NOMO-1 treated with dmso at 0.1 percent for 144 hours (cell line): ENCODE results near the gene GNL2.

Source experiments
- DNase-seq: peaks from one replicate; lab custom pipeline; 2025; ENCODE audit not compliant: unreplicated experiment; lab: John Stamatoyannopoulos, UW

GNL2 gene

DNA sequence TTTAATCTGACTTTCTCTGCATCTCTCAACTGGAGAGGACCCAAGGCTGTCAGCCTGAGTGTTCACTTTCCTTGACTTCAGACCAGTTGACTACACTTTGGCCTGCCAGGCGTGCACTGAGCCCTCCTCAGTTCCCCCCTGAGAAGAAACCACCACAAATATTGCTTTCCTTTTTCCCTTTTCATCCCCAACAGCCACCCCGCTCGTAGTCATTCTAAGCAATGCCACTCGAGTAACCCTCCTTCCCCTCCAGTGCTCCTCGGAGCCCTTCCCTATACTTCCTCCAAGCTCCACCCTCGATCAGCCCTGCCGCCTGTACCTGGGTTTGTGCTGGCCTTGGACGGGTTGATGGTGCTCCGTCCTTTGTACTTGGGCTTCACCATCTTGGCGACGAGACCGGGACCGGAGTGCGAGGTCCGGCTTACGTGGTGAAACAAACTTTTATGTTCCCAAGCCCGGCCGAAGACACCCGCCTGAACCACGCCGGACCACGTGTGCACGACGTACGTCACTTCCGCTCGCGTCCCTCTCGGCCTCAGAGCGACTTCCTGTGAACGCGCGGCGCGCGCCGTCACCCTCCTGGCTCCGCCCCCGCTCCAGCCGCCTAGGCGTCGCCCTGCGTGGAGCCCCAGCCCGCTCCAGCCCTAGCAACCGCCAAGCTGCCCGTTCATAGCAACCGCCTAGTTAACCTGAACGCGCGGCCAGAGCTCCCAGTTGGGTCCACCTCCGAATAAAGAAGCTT lies at the start of gene GNL2:
Gene GNL2 (minus strand): TSS at position 498 of the 742 bp plus-strand sequence. CDS start 115 bp downstream, at position 383.
- peak; percentile 92 for DNase-seq

GRCh38 chr1:37641059-37641458 lies 45.3 kb upstream of the GNL2 start:
- no peak for DNase-seq

DNA sequence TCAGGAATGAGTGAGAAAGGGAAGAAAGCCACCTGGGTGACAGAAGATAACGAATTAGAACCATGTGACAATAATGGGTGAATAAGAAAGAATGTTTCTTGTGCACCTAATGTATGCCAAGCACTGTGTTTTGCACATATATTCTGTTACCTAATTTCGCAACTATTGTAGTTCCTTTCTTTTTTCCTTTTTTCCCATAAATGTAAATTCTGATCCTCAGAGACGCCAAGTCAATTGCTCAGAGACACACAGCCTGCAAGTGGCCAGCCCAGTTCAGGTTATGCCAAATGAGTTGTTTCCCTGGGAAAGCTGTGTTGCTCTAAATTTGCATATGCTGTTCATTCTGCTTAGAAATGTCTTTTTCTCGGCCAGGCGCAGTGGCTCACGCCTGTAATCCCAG lies 40.7 kb upstream of the GNL2 start:
- DNase-seq: no peak

GRCh38 chr1:37634992-37635902 lies 39.5 kb upstream of the GNL2 start:
- DNase-seq: no peak

DNA sequence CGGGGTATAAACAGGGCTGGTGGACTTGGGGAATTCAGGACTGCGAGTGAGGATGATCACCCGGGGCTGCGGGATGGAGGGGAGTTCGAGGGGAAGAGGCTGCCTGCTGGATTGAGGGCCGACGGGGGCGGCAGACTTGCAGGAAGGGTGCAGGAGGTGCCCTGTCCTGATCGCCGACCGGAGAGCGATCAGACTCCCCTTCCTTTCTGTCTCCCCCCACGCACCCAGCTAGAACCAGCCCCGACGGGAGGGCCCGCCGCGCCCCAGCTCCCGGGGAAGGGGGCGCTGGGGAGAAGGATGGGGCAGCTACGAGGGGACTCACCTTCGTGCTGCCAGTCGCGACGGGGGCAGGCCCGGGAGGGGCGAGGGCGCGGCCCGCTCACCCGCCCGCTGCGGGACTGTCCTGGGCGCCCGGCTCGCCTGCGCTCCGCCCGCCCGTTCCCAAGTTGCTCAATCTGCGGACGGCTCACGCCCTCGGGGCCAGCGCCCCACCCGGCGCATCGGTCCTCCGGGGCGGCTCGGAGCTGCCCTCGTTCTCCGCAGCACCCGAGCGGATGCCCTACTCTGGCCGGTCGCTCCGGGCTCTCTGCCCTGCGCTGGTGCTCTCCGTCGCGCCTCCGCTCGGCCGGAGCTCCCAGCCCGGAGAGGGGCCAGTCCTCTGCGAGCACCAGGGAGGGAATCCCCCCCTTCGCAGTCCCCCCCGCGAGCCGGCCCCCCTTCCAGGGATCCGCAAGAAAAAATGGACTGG lies 38.7 kb upstream of the GNL2 start, which contains the start of gene RSPO1:
Gene RSPO1 (minus strand): TSS at position 649 of the 748 bp plus-strand sequence. CDS start 5,231 bp downstream, outside the sequence.
- DNase-seq: no peak

GRCh38 chr1:37633938-37634243 lies 38.2 kb upstream of the GNL2 start:
- no peak for DNase-seq

DNA sequence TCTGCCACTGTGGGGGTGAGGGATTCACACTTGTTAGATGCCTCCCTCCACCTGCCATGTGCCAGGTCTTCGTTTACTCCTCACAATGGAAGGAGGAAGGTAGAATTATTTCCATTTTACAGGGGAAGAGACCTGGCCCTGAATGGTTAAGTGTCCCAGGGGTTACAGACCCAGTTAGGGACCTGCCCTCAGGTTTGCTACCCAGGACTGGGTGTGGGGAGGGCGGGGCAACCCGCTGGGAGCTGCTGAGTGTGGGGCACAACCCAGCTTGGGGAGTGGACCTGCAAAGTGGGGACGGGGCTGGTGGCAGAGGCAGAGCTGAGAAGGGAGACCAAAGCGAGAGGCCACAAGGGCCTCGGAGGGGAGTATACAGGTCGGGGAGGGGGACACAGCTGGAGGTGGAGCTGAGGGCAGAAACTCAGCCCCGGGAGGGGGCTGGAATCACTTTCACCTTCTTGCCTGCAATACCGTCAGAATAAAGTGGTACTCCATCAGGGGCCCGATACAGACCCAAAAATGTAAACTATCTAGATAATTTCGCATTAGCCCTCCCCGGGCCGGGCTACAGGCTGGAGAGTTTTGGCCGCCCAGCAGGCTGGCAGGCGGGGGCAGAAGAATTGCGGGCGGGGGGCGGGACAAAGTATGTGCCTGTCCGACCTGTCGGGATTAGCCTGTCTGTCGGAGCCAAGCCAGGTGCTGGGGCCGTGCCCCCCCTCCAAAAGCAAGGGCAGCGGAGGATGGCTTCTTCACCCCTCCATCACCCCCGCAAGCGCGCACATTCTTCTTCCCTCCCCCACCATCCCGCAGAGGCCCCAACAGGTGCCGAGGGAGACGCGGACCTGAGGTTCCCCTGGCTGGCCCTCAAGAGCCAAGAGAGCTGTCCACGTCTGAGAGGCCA lies 37.6 kb upstream of the GNL2 start:
- no peak for DNase-seq

DNA sequence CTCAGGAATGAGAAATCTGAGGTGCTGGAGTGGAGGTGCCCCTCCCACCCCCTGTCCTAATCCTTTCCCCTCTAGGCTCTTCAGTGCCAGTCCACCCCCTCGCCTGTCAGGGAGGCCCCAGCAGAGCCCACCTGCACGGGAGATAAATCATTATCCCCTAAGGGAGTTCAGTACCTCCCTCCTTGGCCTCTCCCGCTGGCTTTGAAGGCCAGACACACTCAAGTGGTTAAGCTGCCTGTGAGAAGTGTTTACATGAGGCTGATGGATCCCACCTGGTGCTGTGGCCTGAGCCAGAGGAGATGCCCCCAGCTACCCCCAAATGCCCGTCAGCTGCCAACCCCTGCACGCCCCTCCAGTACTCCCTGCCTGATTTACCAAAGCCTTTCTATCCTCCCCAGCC lies 35.3 kb upstream of the GNL2 start:
- no peak for DNase-seq

DNA sequence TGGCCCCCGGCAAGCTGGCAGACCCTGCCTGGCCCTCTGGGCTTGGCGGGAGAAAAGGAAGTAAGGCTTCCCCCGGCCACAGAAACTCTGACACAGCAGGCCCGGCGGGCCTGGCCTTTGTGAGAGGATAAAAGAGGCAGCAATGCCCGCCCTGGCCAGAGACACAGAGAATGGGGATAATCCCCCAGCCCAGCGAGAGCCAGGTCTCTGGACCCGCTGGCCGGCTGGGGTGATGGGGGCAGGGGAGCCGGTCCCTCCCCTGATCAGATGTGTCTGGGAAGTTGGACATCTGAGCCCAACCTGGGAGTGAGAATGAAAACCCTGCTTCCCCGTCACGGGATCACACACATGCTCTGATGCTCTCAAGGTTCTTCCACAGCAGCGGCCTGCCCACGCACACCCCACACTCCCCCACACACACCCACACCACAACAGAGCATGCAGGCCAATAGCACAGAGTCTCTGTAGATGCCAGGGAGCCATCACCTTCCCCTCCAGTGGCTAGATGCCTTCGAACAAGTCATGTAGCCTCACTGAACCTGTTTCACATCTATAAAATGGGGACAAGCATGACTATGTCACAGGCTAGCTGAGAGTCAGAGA lies 34.8 kb upstream of the GNL2 start:
- no peak for DNase-seq

DNA sequence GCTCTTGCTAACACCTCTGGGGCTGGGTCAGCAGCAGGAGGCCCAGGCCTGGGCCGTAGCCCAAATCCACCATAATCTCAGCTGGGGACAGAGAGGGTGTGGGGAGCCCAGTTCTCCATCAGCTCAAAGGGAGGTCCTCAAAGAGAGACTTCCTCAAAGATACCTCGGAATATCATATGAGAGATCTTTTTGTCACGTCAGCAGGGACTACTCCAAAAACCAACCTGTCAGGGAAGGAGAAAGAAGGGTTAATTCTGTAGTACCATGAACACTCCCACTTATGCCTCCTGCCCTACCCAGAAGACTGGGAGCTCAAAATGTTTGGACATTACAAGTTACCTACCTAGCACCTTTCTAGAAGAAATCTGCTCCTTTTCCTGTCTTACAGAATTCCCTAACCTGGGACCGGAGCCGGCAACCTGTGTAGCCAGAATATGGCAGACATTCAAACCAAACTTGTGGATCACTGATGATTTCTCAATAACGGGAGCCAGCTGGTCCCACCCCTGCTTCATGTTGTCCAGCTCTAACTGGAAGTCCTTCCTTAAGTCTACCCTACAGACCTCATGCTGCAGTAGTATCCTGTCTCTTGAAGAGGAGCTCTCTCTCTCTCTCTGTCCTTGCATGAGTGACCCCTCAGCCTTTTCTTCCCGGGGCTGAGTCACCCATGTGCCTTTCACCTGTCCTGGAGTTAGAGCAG lies 34.1 kb upstream of the GNL2 start:
- no peak for DNase-seq

DNA sequence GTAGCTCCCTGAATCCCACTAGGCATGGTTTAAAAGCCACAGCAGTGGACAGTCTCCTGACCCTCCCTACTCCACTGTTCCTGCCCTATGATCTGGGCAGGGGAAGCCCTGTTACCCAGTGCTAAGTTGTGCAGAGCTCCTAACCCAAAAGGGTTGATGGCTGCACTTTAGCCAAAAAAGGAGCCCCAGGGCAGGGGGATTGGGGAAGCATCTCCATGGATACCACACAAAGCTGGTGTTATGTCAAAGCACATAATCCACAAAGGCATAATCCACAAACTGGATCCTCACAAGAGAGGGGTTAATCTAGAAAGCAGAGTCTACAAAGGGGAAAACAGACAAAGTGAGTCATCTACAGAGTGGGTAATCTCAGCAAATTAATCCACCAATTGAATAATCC lies 33.3 kb upstream of the GNL2 start:
- DNase-seq: no peak

DNA sequence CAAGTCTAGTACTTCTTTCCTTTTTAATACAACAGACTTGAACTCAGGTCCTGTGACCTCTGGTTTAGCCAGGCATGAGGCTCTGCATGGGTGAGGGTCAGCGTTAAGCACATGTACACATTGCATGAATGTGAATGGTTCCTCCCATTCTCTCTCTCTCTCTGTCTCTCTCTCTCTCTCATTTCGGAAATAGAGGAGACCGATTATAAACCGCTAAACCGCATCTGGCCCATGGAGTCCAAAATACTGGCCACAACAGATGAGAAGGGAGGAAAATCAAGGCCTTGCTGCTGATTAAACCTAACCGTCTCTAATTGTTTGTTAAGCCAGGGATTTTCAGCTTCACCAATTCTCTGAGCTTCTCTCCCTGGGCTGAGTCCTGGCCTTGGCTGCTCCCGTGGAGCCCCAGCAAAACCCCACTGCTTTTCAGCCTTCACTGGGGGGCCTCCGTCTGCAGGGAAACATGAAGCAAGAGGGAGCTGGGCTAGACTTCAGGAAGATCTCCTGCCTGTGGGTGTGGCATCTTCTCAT lies 32.4 kb upstream of the GNL2 start:
- DNase-seq: peak; percentile 34

- DNase-seq: no peak
These were observed 26.4 kb upstream of the GNL2 start for GRCh38 chr1:37622131-37622530.

DNA sequence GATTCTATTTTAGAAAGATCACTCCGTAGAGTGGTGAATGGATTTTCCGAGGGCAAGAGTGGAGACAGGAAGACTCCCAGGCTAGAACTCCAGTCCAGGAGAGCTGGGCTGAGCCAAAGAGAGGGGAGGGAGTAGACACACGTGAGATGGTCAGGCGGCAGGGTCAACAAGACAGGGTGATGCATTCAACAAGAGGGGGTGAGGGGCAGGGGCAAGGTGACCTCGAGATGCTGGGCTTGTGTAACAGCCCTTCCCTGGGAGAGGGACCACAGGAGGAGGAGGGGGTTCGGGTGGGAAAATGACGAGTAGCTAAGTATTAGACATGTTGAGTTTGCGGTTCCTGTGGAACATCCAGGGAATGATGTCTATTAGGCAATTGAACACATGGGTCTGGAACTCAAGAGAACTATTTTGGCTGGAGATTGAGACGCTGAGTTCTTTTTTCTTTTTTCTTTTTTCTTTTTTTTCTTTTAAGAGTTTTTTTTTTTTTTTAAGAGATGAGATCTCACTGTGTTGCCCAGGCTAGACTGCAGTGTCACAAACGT lies 25.7 kb upstream of the GNL2 start:
- no peak for DNase-seq

DNA sequence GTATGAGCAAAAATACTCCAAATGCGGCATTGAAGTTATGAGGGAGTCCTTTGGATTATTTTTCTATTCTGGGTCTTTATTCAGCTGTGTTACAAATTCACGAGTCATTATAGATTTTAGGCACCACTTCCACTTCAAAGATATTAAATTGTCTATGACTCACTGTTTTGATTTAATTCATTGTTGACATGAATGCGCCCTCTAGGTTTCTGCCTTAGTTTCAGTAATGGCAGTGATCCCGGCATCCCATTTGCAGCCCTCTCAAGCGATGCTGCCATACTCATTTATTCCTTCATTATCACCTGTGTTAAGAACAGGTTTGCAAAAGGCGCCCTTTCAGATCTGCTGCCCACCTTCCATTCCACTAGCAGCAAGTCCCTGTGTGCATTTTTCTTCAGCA lies 25.0 kb upstream of the GNL2 start:
- DNase-seq: no peak

DNA sequence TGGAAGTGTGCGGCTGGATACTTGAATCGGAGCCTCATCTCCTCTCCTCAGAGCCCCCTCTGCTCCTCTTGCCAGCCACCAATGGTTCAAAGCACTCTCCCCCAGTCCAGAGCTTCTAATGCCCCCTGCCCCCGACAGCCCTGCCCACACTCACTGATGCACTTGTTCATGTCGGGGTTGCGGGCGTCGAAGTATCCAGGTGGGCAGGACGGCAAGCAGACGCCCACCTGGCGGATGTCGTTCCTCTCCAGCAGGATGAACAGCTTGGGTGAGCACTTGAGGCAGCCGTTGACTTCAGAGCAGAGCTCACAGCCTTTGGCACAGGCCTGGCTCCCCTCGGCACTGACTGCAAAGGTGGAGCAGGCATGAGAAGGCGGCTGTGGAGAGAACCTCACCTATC lies 20.6 kb upstream of the GNL2 start:
- no peak for DNase-seq

DNA sequence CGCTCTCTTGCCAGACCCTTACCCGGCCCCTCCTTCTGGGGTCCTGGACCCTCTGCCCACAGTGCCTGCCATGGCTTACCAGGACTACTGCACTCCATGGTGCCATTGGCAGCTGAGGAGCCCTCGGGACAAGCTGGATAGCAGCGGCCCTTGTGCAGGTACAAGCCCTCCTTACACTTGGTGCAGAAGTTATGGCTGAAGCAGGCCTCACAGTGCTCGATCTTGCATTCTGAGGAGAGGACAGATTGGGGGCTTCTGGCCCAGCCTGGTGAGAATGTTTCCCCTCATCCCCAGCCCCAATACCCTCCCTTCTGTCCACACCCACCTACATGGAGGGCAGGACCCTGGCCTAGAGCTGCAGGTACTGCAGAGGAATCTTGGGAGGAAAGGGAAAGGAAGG lies 18.4 kb upstream of the GNL2 start:
- no peak for DNase-seq

DNA sequence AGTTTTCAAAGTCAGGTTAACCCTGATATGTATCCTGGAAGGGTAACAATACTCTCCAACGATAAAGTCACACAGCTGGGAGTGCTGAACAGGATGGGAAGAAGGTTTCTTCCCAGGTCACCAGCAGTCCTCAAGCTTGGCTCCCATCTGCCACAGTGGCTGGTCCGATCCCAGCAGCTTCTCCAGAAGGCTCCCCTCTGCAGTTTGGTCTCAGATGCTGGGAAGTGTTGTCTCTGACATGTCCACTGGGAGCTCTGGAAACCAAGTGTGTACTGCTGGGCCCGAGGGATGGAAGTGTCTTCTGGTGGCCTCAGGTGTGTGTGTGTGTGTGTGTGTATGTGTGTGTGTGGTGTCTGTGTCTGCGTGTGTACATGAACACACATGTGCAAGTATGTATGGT lies 16.4 kb upstream of the GNL2 start:
- no peak for DNase-seq

- DNase-seq: no peak
These were observed 14.3 kb upstream of the GNL2 start for GRCh38 chr1:37609994-37610393.
